GM18909 (cell line): ENCODE measurements around the gene TMTC1.
"Not testable (repeated sequence)": the region's sequence is repeated elsewhere in the genome, so short reads cannot be mapped to it uniquely, and the experiment has no call there.

ENCODE experiments used
- ATAC-seq: cut with Tn5 transposase; IDR thresholded peaks from one replicate; pipeline ENCODE4 v1.9.1; 2021; ENCODE audit warnings: mild to moderate bottlenecking; ENCODE audit not compliant: unreplicated experiment, poor library complexity

Gene TMTC1

GRCh38 chr12:29582677-29583272 is 201.0 kb downstream of the TMTC1 start:
- no peak for ATAC-seq

DNA sequence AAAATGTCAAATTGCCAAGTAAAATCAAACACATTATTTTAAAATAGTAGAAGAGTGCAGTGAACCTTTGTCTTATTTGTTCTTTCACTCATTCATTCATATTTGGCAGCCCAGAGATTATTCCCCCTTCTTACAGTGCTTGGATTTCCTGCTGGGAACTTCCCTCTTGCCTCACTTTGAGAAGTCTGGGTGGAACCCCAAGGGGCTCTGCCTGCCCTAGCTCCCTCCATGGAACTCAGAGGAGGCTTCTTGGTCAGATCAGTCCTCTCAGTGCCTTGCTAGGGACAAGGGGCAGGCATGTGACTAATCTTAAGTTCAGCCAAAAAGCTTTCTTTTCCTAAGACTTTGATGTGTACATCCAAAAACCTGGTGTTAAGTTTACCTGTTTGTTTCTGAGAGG is 201.6 kb downstream of the TMTC1 start:
- ATAC-seq = no peak

- ATAC-seq = no peak
Observed at GRCh38 chr12:29581631-29582030, 202.1 kb downstream of the TMTC1 start.

DNA sequence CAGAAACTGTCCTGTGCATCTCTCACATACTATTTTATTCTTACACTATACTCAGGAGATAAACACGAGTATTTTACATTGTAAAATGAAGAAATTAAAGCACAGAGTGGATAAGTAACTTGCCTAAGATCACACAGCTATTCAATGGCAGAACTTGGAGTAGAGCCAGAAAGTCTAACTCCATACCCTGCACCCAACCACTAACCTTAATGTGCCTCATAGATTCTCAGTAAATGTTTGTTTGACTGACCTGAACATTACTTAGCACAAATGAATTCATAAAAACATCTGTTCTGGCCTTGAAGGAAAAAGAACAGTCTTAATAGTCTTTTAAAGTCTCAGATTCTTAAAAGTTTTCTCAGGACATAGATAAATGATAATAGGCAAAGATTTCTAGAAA is 202.8 kb downstream of the TMTC1 start:
- ATAC-seq = no peak

DNA sequence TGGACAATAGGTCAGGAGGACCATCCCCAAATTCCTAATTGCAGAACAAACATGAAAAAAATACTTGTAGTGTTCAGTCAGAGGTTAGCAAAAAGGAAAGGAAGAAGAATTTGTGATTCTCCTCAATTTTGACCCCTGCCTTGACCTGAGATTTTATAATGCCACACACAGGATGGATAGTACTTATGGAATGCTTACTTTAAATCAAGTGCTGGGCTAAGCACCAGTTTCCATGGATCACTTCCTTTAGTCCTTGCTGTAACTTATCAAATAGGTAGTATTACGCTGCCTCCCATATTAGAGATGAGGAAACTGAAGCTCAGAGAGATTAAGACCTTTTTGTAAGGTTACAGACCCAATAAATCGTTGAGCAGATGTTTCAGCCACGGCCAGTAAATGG is 205.0 kb downstream of the TMTC1 start:
- ATAC-seq = no peak

GRCh38 chr12:29578070-29578469 is 205.7 kb downstream of the TMTC1 start:
- no peak for ATAC-seq

- ATAC-seq = no peak
Observed at GRCh38 chr12:29574500-29574899, 209.2 kb downstream of the TMTC1 start.

- ATAC-seq = no peak
Observed at GRCh38 chr12:29572938-29573337, 210.8 kb downstream of the TMTC1 start.

DNA sequence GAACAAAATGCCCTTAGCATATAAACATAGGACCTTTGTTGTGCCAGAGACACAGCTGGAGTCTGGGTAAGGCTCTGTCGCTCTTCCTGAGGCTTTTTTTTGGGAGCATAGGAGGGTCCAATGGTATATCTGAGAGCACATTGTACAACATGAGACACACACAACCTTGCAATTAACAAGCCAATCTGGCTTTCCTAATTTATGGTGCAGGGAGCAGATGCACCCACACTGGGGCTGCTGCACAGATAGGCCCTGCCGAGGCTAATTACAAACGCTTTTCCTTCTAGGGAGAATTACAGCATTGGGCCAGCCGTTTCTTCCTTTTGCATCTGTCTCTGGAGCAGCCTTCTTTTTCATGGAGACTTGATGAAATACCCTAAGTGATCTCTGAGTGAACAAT is 211.3 kb downstream of the TMTC1 start:
- ATAC-seq = no peak

DNA sequence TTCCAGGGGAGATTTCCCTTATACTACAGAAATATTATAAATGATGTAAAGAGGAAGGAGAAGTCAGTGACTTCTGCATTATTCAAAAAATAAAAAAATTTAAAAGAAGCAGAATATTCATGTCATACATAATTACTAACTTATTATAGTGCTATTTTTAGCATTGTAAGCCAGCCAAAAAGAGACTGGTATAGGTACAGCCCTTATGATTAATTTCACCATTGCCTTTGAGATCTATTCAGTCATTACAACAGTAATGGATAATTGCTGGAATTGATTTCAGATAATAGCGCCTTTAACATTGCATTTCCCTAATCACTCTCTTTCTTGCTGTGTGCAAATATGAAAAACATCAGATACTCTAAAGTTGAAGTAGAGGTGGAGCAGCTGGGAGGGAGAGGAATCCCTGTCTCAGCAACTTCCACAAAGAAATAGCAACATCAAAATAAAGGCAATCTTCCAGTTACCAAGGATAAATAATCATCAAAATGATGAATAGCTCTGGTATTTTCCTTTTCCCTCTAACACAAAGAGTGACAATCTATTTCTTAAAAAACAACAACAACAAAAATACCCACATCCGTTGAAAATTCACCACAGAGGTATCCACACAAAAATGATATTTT is 214.5 kb downstream of the TMTC1 start:
- ATAC-seq = no peak

DNA sequence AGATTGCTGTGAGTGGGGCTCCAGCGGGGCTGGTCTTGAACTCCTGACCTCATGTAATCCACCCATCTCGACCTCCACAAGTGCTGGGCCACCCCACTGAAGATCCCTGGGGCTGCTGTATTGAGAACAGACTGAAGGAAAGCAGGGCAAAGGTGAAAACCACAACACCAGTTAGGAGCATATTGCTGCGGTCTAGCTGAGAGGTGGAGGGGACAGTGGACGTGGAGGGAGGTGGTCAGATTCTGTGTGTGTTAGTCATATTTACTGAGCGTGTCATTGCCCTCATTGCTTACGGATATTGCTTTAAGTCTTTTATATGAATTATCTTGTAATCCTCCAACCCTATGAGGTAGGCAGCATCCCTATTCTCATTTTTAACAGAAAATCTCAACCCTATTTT is 217.3 kb downstream of the TMTC1 start:
- ATAC-seq = no peak

DNA sequence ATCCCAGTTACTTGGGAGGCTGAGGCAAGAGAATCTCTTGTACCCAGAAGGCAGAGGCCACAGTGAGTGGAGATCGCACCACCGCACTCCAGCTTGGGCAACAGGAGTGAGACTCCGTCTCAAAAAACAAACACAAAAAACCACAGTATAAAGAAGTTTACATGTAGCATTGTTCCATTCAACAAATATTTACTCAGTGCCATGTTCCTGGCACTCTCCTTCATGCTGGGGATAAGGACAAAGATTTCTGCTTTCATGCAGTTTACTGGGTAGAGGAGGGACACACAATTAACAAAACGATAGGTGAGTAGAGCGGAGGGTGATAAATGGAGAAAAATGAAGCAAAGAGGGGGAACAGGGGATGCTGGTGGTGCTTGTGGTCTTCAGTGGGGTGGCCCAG is 218.0 kb downstream of the TMTC1 start:
- no peak for ATAC-seq

- ATAC-seq = no peak
Observed at GRCh38 chr12:29564925-29565324, 218.8 kb downstream of the TMTC1 start.

- peak; percentile 67 for ATAC-seq
Observed at GRCh38 chr12:29563636-29564035, 220.1 kb downstream of the TMTC1 start.

DNA sequence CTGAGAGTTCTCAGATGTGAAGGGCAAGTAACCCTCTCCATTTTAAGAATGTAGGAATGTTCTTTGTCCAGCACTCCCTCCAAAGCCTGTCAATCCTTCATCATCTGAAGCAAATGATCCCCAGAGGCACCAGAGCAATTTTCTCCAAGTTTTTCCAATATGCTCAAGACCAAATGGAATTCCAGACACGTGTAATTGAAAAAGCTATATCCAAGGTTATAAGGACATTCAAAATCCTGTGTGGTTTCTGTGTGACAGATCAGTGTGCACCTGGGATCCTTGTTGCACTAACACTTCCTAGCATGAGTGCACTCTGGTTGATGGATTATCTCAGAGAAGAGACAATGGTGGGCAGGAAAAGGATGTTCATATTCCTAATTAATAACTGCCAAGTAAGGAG is 220.7 kb downstream of the TMTC1 start:
- ATAC-seq = no peak

DNA sequence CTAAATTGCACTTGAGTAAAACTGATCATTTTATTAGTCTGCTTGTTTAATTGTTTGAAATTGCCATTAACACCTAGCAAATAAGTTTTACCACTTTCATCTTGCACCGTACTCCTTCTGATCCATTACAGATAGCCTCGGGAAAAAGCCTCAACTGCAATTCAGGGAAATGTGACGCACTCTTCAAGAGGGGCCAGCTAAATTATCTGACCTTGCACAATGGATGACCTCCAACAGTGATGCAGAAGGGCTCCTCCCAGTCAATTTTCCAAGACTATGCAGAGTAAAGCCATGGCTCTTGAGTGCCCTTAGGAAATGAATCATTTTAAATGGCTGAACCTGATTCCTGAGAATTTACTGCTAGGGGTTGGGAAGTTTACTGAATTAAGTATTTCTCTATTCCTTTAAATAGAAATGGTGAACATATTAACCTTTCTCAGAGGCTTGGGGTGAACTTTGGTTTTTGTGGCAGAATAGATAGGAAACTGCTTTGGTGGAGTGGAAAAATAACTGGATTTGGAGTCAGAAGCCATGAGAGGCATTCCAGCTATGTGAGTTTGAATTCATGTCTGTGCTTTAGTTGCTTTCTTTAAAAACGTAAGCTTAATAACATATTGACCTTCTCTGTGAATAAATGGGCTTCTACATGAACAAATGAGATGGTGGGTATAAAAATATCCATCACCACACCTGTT is 221.5 kb downstream of the TMTC1 start:
- no peak for ATAC-seq

DNA sequence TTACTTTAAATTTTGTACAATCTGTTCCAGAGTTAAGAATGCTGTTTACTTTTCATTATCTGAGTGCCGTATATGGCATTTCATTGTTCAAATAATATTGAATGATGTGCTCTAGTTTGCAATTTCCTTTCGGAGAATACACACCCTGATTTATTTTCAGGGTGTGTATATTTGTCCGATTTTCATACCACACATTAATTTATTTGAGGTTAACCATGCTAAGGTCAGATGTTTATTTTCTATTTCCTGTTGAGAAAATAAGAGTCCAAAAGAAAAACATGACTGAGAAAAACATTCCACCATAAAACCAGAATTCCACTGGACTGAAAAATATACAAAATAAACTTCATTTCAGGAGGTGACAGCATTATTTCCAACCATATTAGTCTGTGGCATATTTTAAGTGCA is 222.1 kb downstream of the TMTC1 start:
- ATAC-seq = no peak

DNA sequence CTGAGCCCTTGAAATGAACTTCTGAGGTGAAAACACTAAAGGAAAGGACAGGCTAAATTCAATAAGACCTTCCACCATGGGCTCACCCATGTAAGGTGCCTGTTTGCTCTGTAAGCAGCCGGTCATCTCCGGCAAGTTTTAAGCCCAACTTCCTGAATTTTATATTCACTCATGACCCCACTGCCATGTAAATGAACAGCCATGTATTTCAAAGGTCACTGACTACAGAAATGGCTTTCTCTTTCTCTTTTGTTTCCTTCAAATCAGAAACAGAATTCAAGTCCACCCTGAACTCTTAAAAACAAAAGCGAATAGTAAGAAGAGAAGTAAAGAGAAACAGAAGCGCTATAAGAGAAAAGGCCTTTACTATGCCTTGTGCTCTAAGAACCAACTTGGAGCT is 224.5 kb downstream of the TMTC1 start:
- ATAC-seq = no peak

- ATAC-seq = no peak
Observed at GRCh38 chr12:29556363-29556762, 227.4 kb downstream of the TMTC1 start.

- not testable (repeated sequence) for ATAC-seq
Observed at GRCh38 chr12:29555451-29555850, 228.3 kb downstream of the TMTC1 start.

DNA sequence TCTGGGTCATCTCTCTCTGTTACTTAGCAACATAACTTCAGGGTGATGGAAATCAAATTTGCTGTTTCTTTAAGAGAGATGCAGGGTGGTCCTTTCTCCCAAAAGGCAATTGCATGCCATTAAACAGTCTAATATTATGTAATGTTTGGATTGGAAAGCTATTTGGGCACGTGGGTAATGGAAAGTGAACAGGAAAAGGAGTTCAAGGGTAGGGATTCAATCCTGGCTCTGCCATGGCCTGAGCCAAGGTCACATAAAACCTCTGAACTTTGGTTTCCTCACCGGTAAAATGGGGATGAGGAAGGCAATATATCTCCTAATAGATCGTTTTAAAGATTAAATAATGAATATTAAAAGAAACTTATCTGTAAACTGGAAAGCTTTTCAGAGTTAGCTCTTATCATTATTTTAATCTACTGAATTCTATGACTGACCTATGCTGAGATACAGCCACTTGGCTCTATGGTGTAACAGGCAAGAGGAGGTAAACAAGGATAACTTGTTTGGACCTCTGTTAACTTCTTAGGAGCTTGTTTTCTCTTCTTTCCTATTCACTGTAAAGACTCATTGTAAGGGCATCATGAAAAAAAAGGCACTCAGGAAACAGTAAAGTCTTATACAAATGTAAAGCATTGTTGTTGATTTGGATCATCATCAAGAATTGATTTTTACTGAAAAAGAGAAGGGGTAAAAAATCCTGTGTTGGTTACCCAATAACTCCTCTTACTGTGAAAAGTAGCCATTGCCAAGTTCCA is 230.6 kb downstream of the TMTC1 start:
- ATAC-seq = no peak
